Endodermal cell (in vitro differentiated cells): ENCODE measurements around the gene HSPA1A. TPM values are rescaled to one million over a fixed set of nuclear protein-coding genes. Genes with fewer than 3 reads are reported as not detected.
"Not testable (repeated sequence)": the region's sequence is repeated elsewhere in the genome, so short reads cannot be mapped to it uniquely, and the experiment has no call there.

ENCODE experiments used
- DNase-seq: peaks from one replicate; pipeline ENCODE4 v3.0.0-alpha.2; 2017
- H3K27ac ChIP-seq: 2 replicates; pipeline ENCODE4 v1.5.1; 2013; ENCODE audit warnings: mild to moderate bottlenecking, low read depth, low read length, moderate library complexity
- H3K27me3 ChIP-seq: 2 replicates; pipeline ENCODE4 v1.6.1; 2013; ENCODE audit warnings: mild to moderate bottlenecking, low read length, moderate library complexity; ENCODE audit not compliant: insufficient read depth, control insufficient read depth, poor library complexity, severe bottlenecking
- H3K36me3 ChIP-seq: 2 replicates; pipeline ENCODE4 v1.7.0; 2013; ENCODE audit warnings: mild to moderate bottlenecking, low read length, moderate library complexity; ENCODE audit not compliant: control insufficient read depth, insufficient read depth
- H3K4me1 ChIP-seq: one replicate; pipeline ENCODE4 v1.7.0; 2013; ENCODE audit warnings: low read length; ENCODE audit not compliant: control insufficient read depth, insufficient read depth
- H3K4me3 ChIP-seq: 2 replicates; pipeline ENCODE4 v1.5.1; 2013; ENCODE audit warnings: mild to moderate bottlenecking, low read length, moderate library complexity
- H3K9ac ChIP-seq: 2 replicates; pipeline ENCODE4 v1.6.1; 2013; ENCODE audit warnings: mild to moderate bottlenecking, low read length, moderate library complexity; ENCODE audit not compliant: poor library complexity, severe bottlenecking; ENCODE audit errors: extremely low read depth
- H3K9me3 ChIP-seq: 2 replicates; pipeline ENCODE4 v1.6.1; 2013; ENCODE audit warnings: mild to moderate bottlenecking, low read length, moderate library complexity; ENCODE audit not compliant: control insufficient read depth
- H3K27ac Mint-ChIP-seq: 2 replicates; pipeline ENCODE4 v1.8.0; 2020; ENCODE audit warnings: mixed read lengths
- H3K27me3 Mint-ChIP-seq: 2 replicates; pipeline ENCODE4 v1.8.0; 2021; ENCODE audit warnings: mild to moderate bottlenecking, mixed read lengths; ENCODE audit not compliant: insufficient read depth
- H3K36me3 Mint-ChIP-seq: 2 replicates; pipeline ENCODE4 v1.8.0; 2020; ENCODE audit warnings: low read depth, mixed read lengths
- H3K4me1 Mint-ChIP-seq: 2 replicates; pipeline ENCODE4 v1.8.0; 2020; ENCODE audit warnings: mixed read lengths
- H3K4me3 Mint-ChIP-seq: 2 replicates; pipeline ENCODE4 v1.8.0; 2020; ENCODE audit warnings: mild to moderate bottlenecking, moderate library complexity, mixed read lengths
- H3K9me3 Mint-ChIP-seq: 2 replicates; pipeline ENCODE4 v1.8.0; 2020; ENCODE audit warnings: mild to moderate bottlenecking, mixed read lengths
- CTCF ChIP-seq: fragments of 200-600 bp; sonication (generic); conservative IDR thresholded peaks from 2 replicates; pipeline ENCODE4 v1.5.0; 2021; ENCODE audit warnings: antibody characterized with exemption, mild to moderate bottlenecking
- WGBS, 2 experiments: methylation state at CpG; one replicate each; pipeline versions ENCODE4 v1.1.5 to v1.1.7; 2013; ENCODE audit warnings: missing lambda C conversion rate in 2 of 2, mixed read lengths in 1 of 2; ENCODE audit not compliant: insufficient coverage in 1 of 2, insufficient read length in 1 of 2; 5-methylcytosine and 5-hydroxymethylcytosine counted together
- total RNA-seq, 2 donors: library from RNA; stranded (reverse); fragmentation: NEBNext Ultra II Directional in 1 of 2; extraction: Animal tissue kit (Norgen Biotek cat#: 25700) in 1 of 2; gene quantifications; 2 replicates in 1 of 2; 3 replicates in 1 of 2; pipeline ENCODE4 v1.2.1, GENCODE V29; 2021

Gene HSPA1A
- total RNA-seq, 2 donors from 2014 or later: 53.1 to 62.6 TPM

- H3K36me3 ChIP-seq: no peaks in the 10 kb centered on the region
- H3K27ac ChIP-seq: no peak overlapping the region
- H3K9me3 Mint-ChIP-seq: peaks cover 13% of the 10 kb centered on the region
- peaks cover 3% of the 10 kb centered on the region for H3K27me3 Mint-ChIP-seq
- peaks cover 3% of the 10 kb centered on the region for H3K36me3 Mint-ChIP-seq
- no peak overlapping the region for H3K27ac Mint-ChIP-seq
- H3K4me3 Mint-ChIP-seq: no peak overlapping the region
- TF ChIP-seq CTCF: no peak
- no peaks in the 10 kb centered on the region for H3K4me1 ChIP-seq
- no peak overlapping the region for H3K4me3 ChIP-seq
- H3K4me1 Mint-ChIP-seq: peaks cover 36% of the 10 kb centered on the region
- DNase-seq: no peak
- H3K27me3 ChIP-seq: no peaks in the 10 kb centered on the region
- no peak overlapping the region for H3K9ac ChIP-seq
- H3K9me3 ChIP-seq: no peaks in the 10 kb centered on the region
Observed at GRCh38 chr6:31819871-31820299, 4.5 kb downstream of the HSPA1A start.

- 95% methylated on average over 4 to 10 of the region's 10 CpGs for WGBS, 2 experiments
- not testable (repeated sequence) for H3K4me3 Mint-ChIP-seq, H3K27me3 ChIP-seq, H3K36me3 Mint-ChIP-seq, DNase-seq, H3K4me1 ChIP-seq, H3K4me3 ChIP-seq, H3K36me3 ChIP-seq, H3K9ac ChIP-seq, H3K27ac Mint-ChIP-seq, H3K27me3 Mint-ChIP-seq, H3K9me3 ChIP-seq, H3K27ac ChIP-seq
- Mint-ChIP-seq H3K9me3 (peaks cover 13% of the 10 kb centered on the region), H3K4me1 (peaks cover 40% of the 10 kb centered on the region)
Observed at GRCh38 chr6:31820399-31820798, 5.1 kb downstream of the HSPA1A start.

- no peak for TF ChIP-seq CTCF
- peak overlapping the region; percentile 64 for H3K9ac ChIP-seq
- no peaks in the 10 kb centered on the region for H3K9me3 ChIP-seq
- peak; percentile 83 for DNase-seq
- H3K27ac Mint-ChIP-seq: peak overlapping the region; percentile 99
- peak overlapping the region; percentile 55 for H3K27ac ChIP-seq
- H3K36me3 ChIP-seq: no peaks in the 10 kb centered on the region
- no peaks in the 10 kb centered on the region for H3K27me3 ChIP-seq
- H3K4me1 ChIP-seq: no peaks in the 10 kb centered on the region
- peak overlapping the region; percentile 79 for H3K4me3 Mint-ChIP-seq
- WGBS, 2 experiments: 18 to 40% methylated on average over 12 to 39 of the region's 39 CpGs
- H3K9me3 Mint-ChIP-seq: peaks cover 11% of the 10 kb centered on the region
- peaks cover 46% of the 10 kb centered on the region for H3K4me1 Mint-ChIP-seq
- H3K4me3 ChIP-seq: peak overlapping the region; percentile 83
- peaks cover 3% of the 10 kb centered on the region for H3K36me3 Mint-ChIP-seq
- H3K27me3 Mint-ChIP-seq: peaks cover 3% of the 10 kb centered on the region
Observed at GRCh38 chr6:31821301-31822035, 6.1 kb downstream of the HSPA1A start.
